Karpas-422 (cell line): ENCODE measurements around the gene MAT2A. TPM values are rescaled to one million over a fixed set of nuclear protein-coding genes. Genes with fewer than 3 reads are reported as not detected.
A peak's percentile ranks its signal among the peaks of the same experiment; 100 is the strongest.

Experiments used
- DNase-seq: peaks from one replicate; pipeline ENCODE4 v3.0.0-alpha.2; 2015
- H2AFZ ChIP-seq: fragments of 200-600 bp; sonication (generic); 2 replicates; pipeline ENCODE4 v1.6.1; 2014; ENCODE audit warnings: antibody characterized with exemption, low read length, mixed read lengths
- H3K27ac ChIP-seq: fragments of 200-600 bp; sonication (generic); 2 replicates; pipeline ENCODE4 v1.5.1; 2014; ENCODE audit warnings: mild to moderate bottlenecking, low read length, moderate library complexity
- H3K27me3 ChIP-seq: fragments of 200-600 bp; sonication (generic); 2 replicates; pipeline ENCODE4 v1.6.1; 2014; ENCODE audit warnings: low read length, mixed read lengths
- H3K36me3 ChIP-seq: fragments of 200-600 bp; sonication (generic); 2 replicates; pipeline ENCODE4 v1.6.1; 2014; ENCODE audit warnings: low read length, mixed read lengths; ENCODE audit not compliant: insufficient read depth
- H3K4me1 ChIP-seq: fragments of 200-600 bp; sonication (generic); 2 replicates; pipeline ENCODE4 v1.6.1; 2014; ENCODE audit warnings: mild to moderate bottlenecking, low read length, mixed read lengths
- H3K4me2 ChIP-seq: fragments of 200-600 bp; sonication (generic); 2 replicates; pipeline ENCODE4 v1.6.1; 2014; ENCODE audit warnings: low read length, low read depth, mild to moderate bottlenecking; ENCODE audit not compliant: poor library complexity, severe bottlenecking
- H3K4me3 ChIP-seq: fragments of 200-600 bp; sonication (generic); 2 replicates; pipeline ENCODE4 v1.5.1; 2014; ENCODE audit warnings: mild to moderate bottlenecking, antibody characterized with exemption, low read length, mixed read lengths
- H3K79me2 ChIP-seq: fragments of 200-600 bp; sonication (generic); 2 replicates; pipeline ENCODE4 v1.6.1; 2014; ENCODE audit warnings: mild to moderate bottlenecking, low read length, mixed read lengths
- H3K9ac ChIP-seq: fragments of 200-600 bp; sonication (generic); 2 replicates; pipeline ENCODE4 v1.6.0; 2014; ENCODE audit warnings: low read length
- H3K9me2 ChIP-seq: fragments of 200-600 bp; sonication (generic), shearing (Covaris generic); replicated peaks from 2 replicates; pipeline ENCODE4 v1.6.0; 2014; ENCODE audit warnings: mild to moderate bottlenecking, low read length, moderate library complexity; ENCODE audit not compliant: insufficient read depth
- H3K9me3 ChIP-seq: fragments of 300-700, 200-600 bp; sonication (generic); 2 replicates; pipeline ENCODE4 v1.6.1; 2014; ENCODE audit warnings: low read length, mixed read lengths
- H4K20me1 ChIP-seq: fragments of 200-600 bp; sonication (generic); 2 replicates; pipeline ENCODE4 v1.6.1; 2014; ENCODE audit warnings: mild to moderate bottlenecking, antibody characterized with exemption, low read length, low read depth; ENCODE audit not compliant: insufficient read depth
- total RNA-seq: library from RNA; depleted of rRNA; stranded (reverse); fragments of >200 nt; shearing (Covaris generic); gene quantifications from 2 replicates; pipeline ENCODE4 v1.2.3, GENCODE V29; 2014; ENCODE audit warnings: low replicate concordance; rRNA removed

Gene MAT2A
- total RNA-seq, result 324 and 544 TPM in 2 replicates

DNA sequence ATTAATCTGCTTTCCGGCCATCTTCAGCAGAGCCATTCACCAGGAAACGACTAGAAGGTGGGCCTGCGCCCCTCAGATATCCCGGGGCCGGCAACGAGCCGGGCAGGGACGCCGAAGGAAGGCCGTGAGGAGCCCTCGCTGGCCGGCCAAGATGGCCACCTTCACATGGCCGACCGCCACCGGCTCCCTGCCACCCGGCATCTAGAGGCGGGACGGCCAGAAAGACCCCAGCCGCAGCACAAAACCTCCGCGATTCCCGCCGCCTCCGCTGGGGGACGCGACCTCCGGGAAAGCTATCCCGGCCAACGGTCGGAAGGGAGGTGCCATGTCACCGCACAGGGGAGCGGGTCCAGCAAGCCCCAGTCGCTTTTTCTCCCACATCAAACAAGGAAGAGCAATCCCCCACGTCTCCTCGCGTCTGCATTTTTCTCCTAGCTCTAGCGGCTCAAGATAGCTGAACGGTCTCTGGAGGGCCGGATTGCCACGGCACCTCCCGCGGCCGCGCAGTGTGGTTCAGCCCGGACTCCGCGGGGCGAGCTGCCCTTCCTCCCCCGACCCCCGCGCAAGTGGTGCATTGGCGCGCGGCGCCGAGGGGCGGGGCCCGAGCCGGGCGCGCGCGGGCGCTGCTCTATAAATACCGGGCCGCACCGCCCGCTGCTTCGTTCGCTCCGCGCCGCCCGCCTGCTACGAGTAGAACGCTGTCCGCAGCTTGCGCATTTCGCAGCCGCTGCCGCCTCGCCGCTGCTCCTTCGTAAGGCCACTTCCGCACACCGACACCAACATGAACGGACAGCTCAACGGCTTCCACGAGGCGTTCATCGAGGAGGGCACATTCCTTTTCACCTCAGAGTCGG, at the start of gene MAT2A:
TSS of gene MAT2A (plus strand) at position 662 of the 854 bp plus-strand sequence. CDS start at position 782, 120 bp downstream.
- H3K27me3 ChIP-seq, result no peaks in the 10 kb centered on the region
- H3K9me2 ChIP-seq, result no peaks in the 10 kb centered on the region
- H2AFZ ChIP-seq, result peak within 1 kb of the TSS; percentile 68; the same call in 1 of the 2 replicates
- peak within 1 kb of the TSS; percentile 99 for H3K9ac ChIP-seq
- H3K4me1 ChIP-seq, result peaks cover 35% of the 10 kb centered on the region
- H4K20me1 ChIP-seq, result peaks cover 36% of the 10 kb centered on the region
- H3K79me2 ChIP-seq, result peaks cover 48% of the 10 kb centered on the region
- H3K4me2 ChIP-seq, result peak within 1 kb of the TSS; percentile 92
- H3K4me3 ChIP-seq, result peak within 1 kb of the TSS; percentile 77
- peak within 1 kb of the TSS; percentile 89 for H3K27ac ChIP-seq
- H3K36me3 ChIP-seq, result peaks cover 44% of the 10 kb centered on the region
- no peaks in the 10 kb centered on the region for H3K9me3 ChIP-seq
- DNase-seq, result peak; percentile 97

DNA sequence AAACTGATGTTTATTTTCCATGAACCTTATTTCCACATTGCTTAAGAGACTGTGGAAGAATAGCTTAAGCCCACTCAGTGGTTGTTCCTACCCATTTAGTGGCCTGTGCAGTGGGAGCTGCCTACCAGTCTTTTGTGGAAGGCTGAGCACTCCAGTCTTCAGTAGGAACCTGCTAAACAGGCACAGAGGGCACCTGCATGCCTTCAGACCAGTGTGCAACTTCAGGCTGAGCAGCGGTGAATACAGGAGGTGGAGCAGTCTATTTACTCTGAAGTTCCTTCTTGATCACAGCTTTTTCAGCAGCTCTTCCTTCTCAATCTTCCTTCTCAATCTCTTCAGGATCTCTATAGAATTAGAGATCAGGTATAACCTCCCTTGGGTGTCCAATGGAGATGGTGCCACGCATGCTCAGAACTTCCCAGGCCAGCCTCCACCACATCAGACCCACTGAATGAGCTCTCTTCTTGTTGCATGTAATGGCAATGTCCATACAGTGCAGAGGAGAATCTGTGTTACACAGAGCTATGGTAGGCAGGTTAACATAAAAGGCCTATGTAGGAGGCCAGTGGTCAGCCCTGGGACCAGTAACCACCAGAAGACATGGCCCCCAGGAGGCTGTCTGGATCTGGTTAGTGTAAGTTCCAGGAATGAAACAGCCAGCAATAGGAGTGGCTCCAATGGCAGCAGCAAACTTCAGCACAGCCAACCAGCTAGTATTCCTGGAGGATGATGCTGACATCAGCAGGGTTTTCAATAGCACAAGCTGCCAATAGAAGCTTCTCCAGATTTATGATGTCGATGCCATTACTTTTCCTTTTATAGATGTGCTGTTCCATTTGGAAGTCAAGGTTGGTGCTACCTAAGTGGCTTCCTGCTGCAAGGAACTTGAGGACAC, 47.9 kb upstream of the MAT2A start:
- Histone ChIP-seq H3K27ac (no peak overlapping the region), H2AFZ (no peak overlapping the region), H3K4me1 (no peaks in the 10 kb centered on the region), H3K4me2 (no peak overlapping the region), H3K4me3 (no peak overlapping the region), H3K36me3 (no peaks in the 10 kb centered on the region), H4K20me1 (no peaks in the 10 kb centered on the region), H3K79me2 (no peaks in the 10 kb centered on the region), H3K27me3 (no peaks in the 10 kb centered on the region), H3K9ac (no peak overlapping the region), H3K9me3 (no peaks in the 10 kb centered on the region), H3K9me2 (no peaks in the 10 kb centered on the region)
- no peak for DNase-seq

DNA sequence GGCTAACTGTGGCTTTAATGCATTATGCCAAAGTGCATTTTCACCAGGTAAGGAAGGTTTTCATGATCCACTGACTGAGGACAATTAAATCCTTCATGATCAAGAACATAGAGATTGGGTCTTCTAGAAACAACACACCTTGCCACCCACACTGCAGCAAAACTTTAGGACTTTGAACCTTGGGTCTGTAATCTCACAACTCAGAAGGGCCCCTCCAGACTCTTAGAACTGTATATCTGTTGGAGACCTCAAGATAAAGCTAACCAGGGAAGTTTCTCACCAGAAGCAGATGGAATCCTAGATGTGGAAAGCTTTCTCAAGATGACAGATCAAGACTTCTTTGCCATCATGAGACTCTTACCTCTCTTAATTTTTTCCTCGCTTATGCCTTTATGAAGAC, 42.5 kb upstream of the MAT2A start:
- Histone ChIP-seq H3K9me3 (no peaks in the 10 kb centered on the region), H3K9me2 (no peaks in the 10 kb centered on the region), H3K27ac (no peak overlapping the region), H3K79me2 (no peaks in the 10 kb centered on the region), H3K4me3 (no peak overlapping the region), H3K27me3 (no peaks in the 10 kb centered on the region), H3K4me2 (no peak overlapping the region), H4K20me1 (no peaks in the 10 kb centered on the region), H2AFZ (no peak overlapping the region), H3K4me1 (no peaks in the 10 kb centered on the region), H3K36me3 (no peaks in the 10 kb centered on the region), H3K9ac (no peak overlapping the region)
- DNase-seq, result no peak

DNA sequence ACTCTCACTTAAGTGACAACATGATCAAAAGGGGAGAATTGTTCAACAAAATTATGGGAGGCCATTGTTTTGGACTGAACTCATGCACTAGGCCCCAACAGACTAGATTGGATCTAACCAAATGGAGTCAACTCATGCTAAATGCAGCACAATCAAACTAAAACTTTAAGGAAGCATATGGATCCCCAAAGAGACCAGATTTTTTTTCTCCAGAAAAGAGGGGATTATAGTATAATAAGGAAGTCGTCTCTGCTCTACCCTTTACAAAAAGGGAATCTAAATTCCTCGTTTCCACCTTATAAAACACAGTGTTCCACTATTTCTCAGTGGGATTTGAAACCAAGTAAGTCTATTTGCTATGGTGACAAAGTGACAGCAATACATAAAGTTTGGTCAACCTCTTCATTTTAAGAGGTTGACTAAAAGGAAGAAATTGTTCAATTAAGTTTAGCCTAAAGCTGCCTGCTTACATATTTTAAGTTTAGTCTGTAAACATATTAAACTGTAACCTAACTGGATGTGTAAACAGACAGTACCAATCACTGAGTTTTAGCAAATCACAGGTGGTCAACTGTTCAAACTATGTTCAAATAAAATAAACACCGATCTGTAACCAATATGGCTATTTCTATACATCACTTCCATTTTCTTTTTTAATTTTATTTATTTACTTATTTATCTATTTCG, 40.9 kb upstream of the MAT2A start:
- no peaks in the 10 kb centered on the region for H3K9me2 ChIP-seq
- H2AFZ ChIP-seq, result no peak overlapping the region
- no peak overlapping the region for H3K4me2 ChIP-seq
- H3K36me3 ChIP-seq, result no peaks in the 10 kb centered on the region
- no peaks in the 10 kb centered on the region for H4K20me1 ChIP-seq
- no peaks in the 10 kb centered on the region for H3K79me2 ChIP-seq
- no peak overlapping the region for H3K27ac ChIP-seq
- H3K4me1 ChIP-seq, result no peaks in the 10 kb centered on the region
- no peaks in the 10 kb centered on the region for H3K9me3 ChIP-seq
- no peak overlapping the region for H3K4me3 ChIP-seq
- no peaks in the 10 kb centered on the region for H3K27me3 ChIP-seq
- no peak overlapping the region for H3K9ac ChIP-seq
- no peak for DNase-seq

DNA sequence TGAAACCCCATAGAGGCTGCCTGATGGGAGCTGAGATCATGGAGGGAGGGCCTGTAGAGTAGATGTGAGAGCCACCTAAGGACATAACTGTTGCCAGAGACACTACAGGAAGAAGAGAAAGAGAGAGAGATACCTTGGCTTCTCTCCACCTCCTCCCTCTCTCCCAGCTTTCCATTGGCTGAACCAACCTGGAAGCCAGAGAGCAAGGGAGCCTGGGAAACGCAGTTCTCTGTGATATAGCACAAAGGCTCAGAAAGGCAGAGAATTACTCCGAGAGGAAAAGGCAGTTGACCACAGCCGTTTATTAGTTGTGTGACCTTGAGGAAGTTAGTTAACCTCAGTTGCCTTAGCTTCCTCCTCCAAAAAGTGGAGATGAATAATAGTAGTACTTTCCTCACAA, 37.7 kb upstream of the MAT2A start:
- H3K79me2 ChIP-seq, result no peaks in the 10 kb centered on the region
- no peaks in the 10 kb centered on the region for H3K9me3 ChIP-seq
- no peaks in the 10 kb centered on the region for H4K20me1 ChIP-seq
- no peak overlapping the region for H3K4me2 ChIP-seq
- H3K27me3 ChIP-seq, result no peaks in the 10 kb centered on the region
- no peaks in the 10 kb centered on the region for H3K9me2 ChIP-seq
- no peaks in the 10 kb centered on the region for H3K4me1 ChIP-seq
- no peak overlapping the region for H3K9ac ChIP-seq
- no peak overlapping the region for H3K27ac ChIP-seq
- DNase-seq, result no peak
- H3K4me3 ChIP-seq, result no peak overlapping the region
- H2AFZ ChIP-seq, result no peak overlapping the region
- no peaks in the 10 kb centered on the region for H3K36me3 ChIP-seq

DNA sequence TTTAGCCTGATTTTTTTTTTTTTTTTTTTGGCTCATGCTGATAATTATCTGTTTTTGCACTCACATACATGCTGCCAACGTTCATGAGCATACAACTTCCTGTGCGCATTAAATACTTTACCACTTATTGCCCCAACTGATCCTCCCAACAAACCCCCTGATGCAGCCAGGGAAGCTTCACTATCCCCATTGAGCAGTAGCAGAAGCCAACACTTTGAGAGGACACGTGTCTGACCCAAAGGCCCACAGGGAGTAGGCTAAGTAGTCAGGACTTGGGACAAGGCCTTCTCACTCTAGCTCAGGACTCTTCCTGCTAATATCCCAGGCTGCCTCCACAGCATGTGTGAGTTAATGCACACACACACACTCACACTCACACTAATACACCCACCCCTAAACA, 36.2 kb upstream of the MAT2A start:
- Histone ChIP-seq H3K79me2 (no peaks in the 10 kb centered on the region), H3K4me2 (no peak overlapping the region), H3K9ac (no peak overlapping the region), H3K27me3 (no peaks in the 10 kb centered on the region), H3K9me2 (no peaks in the 10 kb centered on the region), H3K4me1 (no peaks in the 10 kb centered on the region), H3K27ac (no peak overlapping the region), H3K36me3 (no peaks in the 10 kb centered on the region), H4K20me1 (no peaks in the 10 kb centered on the region), H3K9me3 (no peaks in the 10 kb centered on the region), H3K4me3 (no peak overlapping the region), H2AFZ (no peak overlapping the region)
- no peak for DNase-seq

DNA sequence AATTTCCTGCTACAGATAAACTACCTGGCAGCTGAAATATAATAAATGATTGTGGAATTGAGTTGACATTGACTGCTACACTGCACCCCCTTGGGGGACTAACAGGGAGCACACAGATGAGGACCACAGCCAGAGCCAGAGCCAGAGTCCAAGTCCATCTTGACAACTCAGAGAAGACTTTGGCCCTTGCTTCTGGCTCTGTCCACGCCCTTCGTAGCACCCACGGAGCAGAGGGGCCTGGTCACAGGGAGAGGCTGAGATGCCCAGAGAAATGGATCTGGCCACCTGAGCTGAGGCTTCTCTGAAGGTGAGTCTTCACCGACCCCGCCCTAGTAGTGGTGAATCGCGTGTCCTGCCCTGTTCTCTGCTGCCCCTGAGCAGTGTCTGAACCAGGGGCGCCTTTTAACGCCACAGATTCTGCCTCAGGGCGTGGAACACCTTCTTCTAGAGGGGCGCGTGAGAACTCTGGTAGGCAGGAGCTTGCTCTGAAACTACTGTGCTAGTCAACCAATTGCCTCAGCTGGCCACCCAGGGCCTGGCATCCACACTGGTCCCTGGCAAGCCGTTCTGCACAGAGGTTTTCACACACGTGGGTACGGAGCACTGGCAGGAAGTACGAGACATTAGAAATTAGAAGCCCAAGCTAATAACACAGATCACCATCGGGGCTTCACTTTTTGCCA, 35.7 kb upstream of the MAT2A start:
- no peaks in the 10 kb centered on the region for H3K9me3 ChIP-seq
- no peaks in the 10 kb centered on the region for H3K9me2 ChIP-seq
- no peak for DNase-seq
- no peak overlapping the region for H2AFZ ChIP-seq
- H3K36me3 ChIP-seq, result no peaks in the 10 kb centered on the region
- H3K4me3 ChIP-seq, result no peak overlapping the region
- H3K27me3 ChIP-seq, result no peaks in the 10 kb centered on the region
- H3K4me1 ChIP-seq, result no peaks in the 10 kb centered on the region
- H3K27ac ChIP-seq, result no peak overlapping the region
- H3K9ac ChIP-seq, result no peak overlapping the region
- no peaks in the 10 kb centered on the region for H3K79me2 ChIP-seq
- no peaks in the 10 kb centered on the region for H4K20me1 ChIP-seq
- no peak overlapping the region for H3K4me2 ChIP-seq
